ENCODE data around the gene SLC9A8. TPM values are rescaled to one million over a fixed set of nuclear protein-coding genes. Genes with fewer than 3 reads are reported as not detected.

Gene SLC9A8
- total and polyA plus RNA-seq, 2 of the 8 experiments (the other 6 are each of a cell fraction or from before 2014, with no cell fraction given), result 3.2 to 6.2 TPM

- H3K9ac ChIP-seq (replicated peaks in 1 of 4; ENCODE audit: extremely low read depth in 1 of 4, low read depth in 3 of 4, low read length in 3 of 4), result no peak overlapping the region
- no peak overlapping the region for H2BK15ac ChIP-seq (ENCODE audit: low read length)
- no peak overlapping the region for H4K5ac ChIP-seq (ENCODE audit: insufficient read length, low read depth, low read length)
- no peak overlapping the region for H2BK20ac ChIP-seq (ENCODE audit: low read length)
- H3K4me3 ChIP-seq (ENCODE audit: extremely low read depth in 1 of 4, insufficient read depth in 2 of 4, low read depth in 3 of 4, low read length in 4 of 4), result no peak overlapping the region
- peaks cover 0 to 19% (median 7%) of the 10 kb centered on the region in 4 experiments; a peak in 6 of 8 replicates for H3K36me3 ChIP-seq (ENCODE audit: control insufficient read depth in 2 of 4, insufficient read depth in 4 of 4, low read length in 3 of 4)
- H3K4me1 ChIP-seq (replicated peaks in 1 of 4; ENCODE audit: control insufficient read depth in 3 of 4, insufficient read depth in 4 of 4, low read length in 3 of 4), result no peaks in the 10 kb centered on the region
- H2BK120ac ChIP-seq (replicated peaks; ENCODE audit: low read depth, low read length), result no peak overlapping the region
- H2AK5ac ChIP-seq (ENCODE audit: low read depth, low read length), result no peak overlapping the region
- no peak overlapping the region for H3K4ac ChIP-seq (replicated peaks; ENCODE audit: insufficient read length, low read depth, low read length)
- 88% methylated on average over 2 of the region's 2 CpGs; no CpG with 5 or more reads in 1 of the 2 experiments for WGBS, 2 experiments (ENCODE audit: extremely low coverage in 1 of 2, insufficient coverage in 1 of 2, insufficient read length in 1 of 2, insufficient replicate concordance in 2 of 2, low coverage in 1 of 2, low lambda C conversion rate in 2 of 2, missing lambda C conversion rate in 1 of 2)
- H3K56ac ChIP-seq (replicated peaks; ENCODE audit: insufficient read length, low read depth, low read length), result no peak overlapping the region
- no peaks in the 10 kb centered on the region for H3K79me1 ChIP-seq (ENCODE audit: low read depth, low read length)
- peaks cover 0 to 3% of the 10 kb centered on the region in 2 experiments for H4K20me1 ChIP-seq (replicated peaks in 1 of 2; ENCODE audit: control insufficient read depth in 1 of 2, insufficient read depth in 2 of 2, low read length in 2 of 2)
- no peak overlapping the region for H3K14ac ChIP-seq (ENCODE audit: insufficient read length)
- peaks cover 0 to 4% of the 10 kb centered on the region in 2 experiments; a peak in 1 of 4 replicates for H3K9me3 ChIP-seq (ENCODE audit: insufficient read depth in 2 of 2, low read depth in 1 of 2, low read length in 1 of 2)
- H3K4me2 ChIP-seq (ENCODE audit: insufficient read depth in 1 of 2, low read depth in 2 of 2, low read length in 2 of 2), result no peak overlapping the region
- H3K18ac ChIP-seq (ENCODE audit: extremely low read depth, low read length), result no peak overlapping the region
- CTCF ChIA-PET (ENCODE audit: partially characterized antibody), result interaction anchor here (0.7 to 7.0 kb wide), 5 partner anchors 24 to 280 kb away, joined by 3 to 32 read pairs (median 3); no protein-coding TSS in a partner anchor
- DNase-seq (ENCODE audit: low read depth in 1 of 2, low spot score in 2 of 2), result no peak
- no peak overlapping the region for H3K23ac ChIP-seq (ENCODE audit: insufficient read length)
- no peak overlapping the region for H4K8ac ChIP-seq (ENCODE audit: extremely low read depth, insufficient read depth, low read length)
- no peaks in the 10 kb centered on the region for H3K27me3 ChIP-seq (replicated peaks in 1 of 4; ENCODE audit: control insufficient read depth in 3 of 4, extremely low read depth in 1 of 4, insufficient read depth in 3 of 4, low read length in 3 of 4)
- POLR2A ChIA-PET (ENCODE audit: partially characterized antibody), result interaction anchor here (0.9 kb wide), 1 partner anchor 100 kb away, joined by 5 read pairs; no protein-coding TSS in a partner anchor
- no peak overlapping the region for H3K27ac ChIP-seq (ENCODE audit: low read depth, low read length)
- no peak overlapping the region for H2BK5ac ChIP-seq (ENCODE audit: low read depth, low read length)
- no peak overlapping the region for H4K91ac ChIP-seq (replicated peaks; ENCODE audit: insufficient read length, low read length)
- H3K23me2 ChIP-seq (ENCODE audit: low read depth, low read length), result no peaks in the 10 kb centered on the region
- FAIRE-seq, result no peak
- no peak overlapping the region for H2AFZ ChIP-seq (ENCODE audit: low read length)
- no peaks in the 10 kb centered on the region for H3K79me2 ChIP-seq (ENCODE audit: control insufficient read depth in 1 of 2, insufficient read depth in 2 of 2, low read length in 2 of 2)
- H2BK12ac ChIP-seq (ENCODE audit: low read depth, low read length), result no peak overlapping the region
- TF ChIP-seq SUZ12 (IDR thresholded peaks at IDR 0.05; ENCODE audit: low read length) (no peak), SP4 (IDR thresholded peaks at IDR 0.05; ENCODE audit: low read length) (no peak), BRCA1 (IDR thresholded peaks at IDR 0.05; ENCODE audit: low read depth, low read length) (no peak), POU5F1 (IDR thresholded peaks at IDR 0.05; ENCODE audit: low read depth, low read length) (no peak), RXRA (IDR thresholded peaks at IDR 0.05; ENCODE audit: insufficient read depth, low read depth, low read length) (no peak), CTBP2 (IDR thresholded peaks at IDR 0.05; ENCODE audit: borderline replicate concordance, insufficient read depth, insufficient read length, low read length) (no peak), EGR1 (IDR thresholded peaks at IDR 0.05; ENCODE audit: borderline replicate concordance, low read depth, low read length) (no peak), E2F6 (IDR thresholded peaks at IDR 0.05) (no peak), KDM1A (IDR thresholded peaks at IDR 0.05; ENCODE audit: borderline replicate concordance, low read length) (no peak), SP1 (IDR thresholded peaks at IDR 0.05; ENCODE audit: low read depth, low read length) (no peak), CBX8 (IDR thresholded peaks at IDR 0.05; ENCODE audit: borderline replicate concordance, low read depth, low read length) (no peak), KDM4A (IDR thresholded peaks at IDR 0.05; ENCODE audit: low read depth, low read length, severe bottlenecking) (no peak), MAX (IDR thresholded peaks at IDR 0.05) (no peak), SP2 (IDR thresholded peaks at IDR 0.05; ENCODE audit: low read length) (no peak)
Measured at GRCh38 chr20:49821381-49821780, 8.8 kb downstream of the SLC9A8 start.

All from H1 (cell line).